DOHH2 (cell line): ENCODE measurements around the gene CRPPA.

Source experiments
- CTCF ChIP-seq: fragments of 200-600 bp; sonication (generic); IDR thresholded peaks from one replicate; pipeline ENCODE4 v1.5.1; 2014; ENCODE audit warnings: antibody characterized with exemption, mild to moderate bottlenecking, low read depth, low read length; ENCODE audit not compliant: poor library complexity, severe bottlenecking
- EZH2phosphoT487 ChIP-seq: fragments of 200-600 bp; sonication (generic); IDR thresholded peaks from 2 replicates; pipeline ENCODE4 v1.6.1; 2017; ENCODE audit warnings: borderline replicate concordance, mild to moderate bottlenecking, antibody characterized with exemption, low read length, moderate library complexity, mixed read lengths

- TF ChIP-seq CTCF (no peak), EZH2phosphoT487 (no peak)
Measured at GRCh38 chr7:16422103-16422435, 731 bp upstream of the CRPPA start.
